Esophagus squamous epithelium (tissue), 4 donors: Measurements from ENCODE around the gene POU2AF3.

Experiments used
- CTCF ChIP-seq, 6 experiments: fragments of 450-650 bp in 4 of 6; fragments of 200-600 bp in 2 of 6; sonication (generic) in 2 of 6; IDR thresholded peaks; one replicate each; pipeline ENCODE4 v1.5.1; 2016 to 2019; ENCODE audit warnings: antibody characterized with exemption in 6 of 6, mild to moderate bottlenecking in 4 of 6, moderate library complexity in 4 of 6
- POLR2A ChIP-seq, 4 donors: fragments of 450-650 bp; IDR thresholded peaks; one replicate each; pipeline ENCODE4 v1.6.1; 2017; ENCODE audit warnings: antibody characterized with exemption in 4 of 4, mild to moderate bottlenecking in 4 of 4, moderate library complexity in 3 of 4

GRCh38 chr11:111301842-111302118 lies 3.4 kb downstream of the POU2AF3 start:
- no peak for TF ChIP-seq CTCF (IDR thresholded peaks at IDR 0.05)
- TF ChIP-seq POLR2A (IDR thresholded peaks at IDR 0.05) = no peak
